H1 (cell line): ENCODE data around the gene HLA-A. TPM values are rescaled to one million over a fixed set of nuclear protein-coding genes. Genes with fewer than 3 reads are reported as not detected.
A peak's percentile ranks its signal among the peaks of the same experiment; 100 is the strongest.
"Not testable (repeated sequence)": the region's sequence is repeated elsewhere in the genome, so short reads cannot be mapped to it uniquely, and the experiment has no call there.

Experiments
- CTCF ChIA-PET: fragments of 300-600 bp; sonication (Branson Sonifier 250); formaldehyde crosslinking; loops from one replicate; lab custom pipeline; 2021; ENCODE audit not compliant: partially characterized antibody; lab: Charles Lee
- POLR2A ChIA-PET: fragments of 300-600 bp; sonication (Branson Sonifier 250); formaldehyde crosslinking; loops from one replicate; lab custom pipeline; 2021; ENCODE audit warnings: inconsistent platforms; ENCODE audit not compliant: partially characterized antibody; lab: Charles Lee
- DNase-seq, 2 experiments: peaks; one replicate each; pipeline versions ENCODE4 v3.0.0 to v3.0.0-alpha.2; 2010 to 2022; ENCODE audit warnings: low spot score in 2 of 2, low read depth in 1 of 2, mixed read lengths in 1 of 2
- FAIRE-seq: peaks from 2 replicates; lab custom pipeline; 2011; peaks lifted over from hg19 to GRCh38; lab: Jason Lieb, UNC
- H2AFZ ChIP-seq: 2 replicates; pipeline ENCODE4 v1.8.1; 2012; ENCODE audit warnings: low read length, inconsistent platforms
- H2AK5ac ChIP-seq: 2 replicates; pipeline ENCODE4 v1.6.1; 2013; ENCODE audit warnings: low read depth, low read length
- H2BK120ac ChIP-seq: replicated peaks from 2 replicates; pipeline ENCODE3; 2013; ENCODE audit warnings: low read depth, low read length, inconsistent platforms
- H2BK12ac ChIP-seq: 2 replicates; pipeline ENCODE4 v1.6.1; 2013; ENCODE audit warnings: low read depth, low read length
- H2BK15ac ChIP-seq: 2 replicates; pipeline ENCODE4 v1.6.1; 2013; ENCODE audit warnings: low read length
- H2BK20ac ChIP-seq: 2 replicates; pipeline ENCODE4 v1.6.1; 2013; ENCODE audit warnings: low read length
- H2BK5ac ChIP-seq: 2 replicates; pipeline ENCODE4 v1.6.1; 2013; ENCODE audit warnings: low read depth, low read length
- H3K14ac ChIP-seq: 2 replicates; pipeline ENCODE4 v1.6.1; 2013; ENCODE audit warnings: inconsistent platforms; ENCODE audit not compliant: insufficient read length
- H3K18ac ChIP-seq: 2 replicates; pipeline ENCODE4 v1.6.1; 2013; ENCODE audit warnings: low read length; ENCODE audit errors: extremely low read depth
- H3K23ac ChIP-seq: 2 replicates; pipeline ENCODE4 v1.6.1; 2013; ENCODE audit warnings: inconsistent platforms; ENCODE audit not compliant: insufficient read length
- H3K23me2 ChIP-seq: 2 replicates; pipeline ENCODE4 v1.6.1; 2013; ENCODE audit warnings: low read depth, low read length
- H3K27ac ChIP-seq: 2 replicates; pipeline ENCODE4 v1.6.1; 2011; ENCODE audit warnings: low read depth, low read length, inconsistent platforms
- H3K27me3 ChIP-seq, 4 experiments: replicated peaks in 1 of 4; 1 replicate in 1 of 4; 2 replicates in 3 of 4; pipeline versions ENCODE4 v1.6.1 to v1.8.1; 2011 to 2013; ENCODE audit warnings: low read length in 3 of 4, mild to moderate bottlenecking in 3 of 4, inconsistent platforms in 2 of 4, mixed read lengths in 2 of 4, moderate library complexity in 1 of 4; ENCODE audit not compliant: control insufficient read depth in 3 of 4, insufficient read depth in 3 of 4; ENCODE audit errors: extremely low read depth in 1 of 4
- H3K36me3 ChIP-seq, 4 experiments: 2 replicates each; pipeline versions ENCODE4 v1.6.1 to v1.8.1; 2011 to 2013; ENCODE audit warnings: mild to moderate bottlenecking in 4 of 4, low read length in 3 of 4, moderate library complexity in 2 of 4, control low read depth in 1 of 4, inconsistent platforms in 1 of 4; ENCODE audit not compliant: insufficient read depth in 4 of 4, control insufficient read depth in 2 of 4
- H3K4ac ChIP-seq: replicated peaks from 2 replicates; pipeline ENCODE3; 2013; ENCODE audit warnings: low read length, low read depth, mixed read lengths, inconsistent platforms; ENCODE audit not compliant: insufficient read length
- H3K4me1 ChIP-seq, 4 experiments: replicated peaks in 1 of 4; 1 replicate in 1 of 4; 2 replicates in 3 of 4; pipeline versions ENCODE4 v1.6.1 to v1.8.1; 2011 to 2013; ENCODE audit warnings: low read length in 3 of 4, inconsistent platforms in 2 of 4, mixed read lengths in 1 of 4; ENCODE audit not compliant: insufficient read depth in 4 of 4, control insufficient read depth in 3 of 4
- H3K4me2 ChIP-seq, 2 experiments: 2 replicates each; pipeline versions ENCODE4 v1.6.1 to v1.8.1; 2011 to 2013; ENCODE audit warnings: low read depth in 2 of 2, low read length in 2 of 2, control low read depth in 1 of 2, inconsistent platforms in 1 of 2, mild to moderate bottlenecking in 1 of 2; ENCODE audit not compliant: insufficient read depth in 1 of 2
- H3K4me3 ChIP-seq, 4 experiments: fragments of 200-600, 300-600 bp in 1 of 4; sonication (generic), shearing (Covaris generic), sonication (Bioruptor Twin) in 1 of 4; 2 replicates each; pipeline versions ENCODE4 v1.5.1 to v1.8.1; 2011 to 2016; ENCODE audit warnings: low read length in 4 of 4, low read depth in 3 of 4, control low read depth in 2 of 4, inconsistent platforms in 2 of 4, mild to moderate bottlenecking in 2 of 4, mixed read lengths in 1 of 4, moderate library complexity in 1 of 4; ENCODE audit not compliant: insufficient read depth in 2 of 4; ENCODE audit errors: extremely low read depth in 1 of 4
- H3K56ac ChIP-seq: replicated peaks from 2 replicates; pipeline ENCODE3; 2013; ENCODE audit warnings: low read depth, mild to moderate bottlenecking, mixed read lengths, low read length, inconsistent platforms; ENCODE audit not compliant: insufficient read length
- H3K79me1 ChIP-seq: 2 replicates; pipeline ENCODE4 v1.6.1; 2013; ENCODE audit warnings: low read depth, low read length, control low read depth
- H3K79me2 ChIP-seq, 2 experiments: 2 replicates each; pipeline versions ENCODE4 v1.6.1 to v1.8.1; 2012 to 2013; ENCODE audit warnings: low read length in 2 of 2, mild to moderate bottlenecking in 2 of 2, inconsistent platforms in 1 of 2; ENCODE audit not compliant: insufficient read depth in 2 of 2, control insufficient read depth in 1 of 2
- H3K9ac ChIP-seq, 4 experiments: replicated peaks in 1 of 4; 1 replicate in 1 of 4; 2 replicates in 3 of 4; pipeline versions ENCODE4 v1.6.1 to v1.8.1; 2011 to 2013; ENCODE audit warnings: low read depth in 3 of 4, low read length in 3 of 4, control low read depth in 2 of 4, mild to moderate bottlenecking in 2 of 4, moderate library complexity in 2 of 4, inconsistent platforms in 1 of 4; ENCODE audit errors: extremely low read depth in 1 of 4
- H3K9me3 ChIP-seq, 2 experiments: 2 replicates each; pipeline versions ENCODE4 v1.6.1 to v1.8.1; 2012 to 2013; ENCODE audit warnings: mild to moderate bottlenecking in 2 of 2, moderate library complexity in 2 of 2, control low read depth in 1 of 2, inconsistent platforms in 1 of 2, low read depth in 1 of 2, low read length in 1 of 2, mixed read lengths in 1 of 2; ENCODE audit not compliant: insufficient read depth in 2 of 2
- H4K20me1 ChIP-seq, 2 experiments: replicated peaks in 1 of 2; 2 replicates each; pipeline versions ENCODE3 to v1.8.1; 2011 to 2013; ENCODE audit warnings: inconsistent platforms in 2 of 2, low read length in 2 of 2, mild to moderate bottlenecking in 1 of 2; ENCODE audit not compliant: insufficient read depth in 2 of 2, control insufficient read depth in 1 of 2
- H4K5ac ChIP-seq: 2 replicates; pipeline ENCODE4 v1.6.1; 2013; ENCODE audit warnings: low read length, low read depth, mixed read lengths, inconsistent platforms; ENCODE audit not compliant: insufficient read length
- H4K8ac ChIP-seq: 2 replicates; pipeline ENCODE4 v1.8.0; 2013; ENCODE audit warnings: mild to moderate bottlenecking, moderate library complexity, low read length, inconsistent platforms; ENCODE audit not compliant: insufficient read depth; ENCODE audit errors: extremely low read depth
- H4K91ac ChIP-seq: replicated peaks from 2 replicates; pipeline ENCODE3; 2013; ENCODE audit warnings: low read length, mixed read lengths, inconsistent platforms; ENCODE audit not compliant: insufficient read length
- WGBS, 2 experiments: shearing (Covaris generic) in 1 of 2; methylation state at CpG; one replicate each; pipeline versions ENCODE4 v1.1.6 to v1.1.7; 2013 to 2015; ENCODE audit warnings: low lambda C conversion rate in 2 of 2, mixed read lengths in 2 of 2, inconsistent platforms in 1 of 2, low coverage in 1 of 2, missing lambda C conversion rate in 1 of 2; ENCODE audit not compliant: insufficient replicate concordance in 2 of 2, insufficient coverage in 1 of 2, insufficient read length in 1 of 2; ENCODE audit errors: extremely low coverage in 1 of 2, missing lambda C conversion rate in 1 of 2; 5-methylcytosine and 5-hydroxymethylcytosine counted together
- polyA plus RNA-seq, 7 experiments: library from polyadenylated mRNA; depleted of rRNA in 3 of 7; stranded (reverse) in 5 of 7; unstranded in 2 of 7; fragments of >200 nt in 5 of 7; fragments of 200-250 nt in 2 of 7; gene quantifications; 1 replicate in 5 of 7; 2 replicates in 1 of 7; 4 replicates in 1 of 7; pipeline versions ENCODE4 v1.2.1 to v1.2.3, GENCODE V29; 2011 to 2013; ENCODE audit warnings: missing spikeins in 2 of 7, mixed read lengths in 2 of 7
- total RNA-seq: library from RNA; stranded (reverse); fragmentation: NEBNext Ultra II Directional; extraction: Animal tissue kit (Norgen Biotek cat#: 25700); gene quantifications from 2 replicates; pipeline ENCODE4 v1.2.1, GENCODE V29; 2021

Gene HLA-A
- total and polyA plus RNA-seq, 2 of the 8 experiments (the other 6 are each of a cell fraction or from before 2014, with no cell fraction given), result 221 to 474 TPM

- H3K18ac ChIP-seq, DNase-seq: not testable (repeated sequence)
Measured at GRCh38 chr6:29963697-29964096, 21.4 kb downstream of the HLA-A start.

More at GRCh38 chr6:29963697-29964096, 21.4 kb downstream of the HLA-A start:
- not testable (repeated sequence) for H3K9ac ChIP-seq, H2BK12ac ChIP-seq, H3K79me2 ChIP-seq, H2BK15ac ChIP-seq, H3K14ac ChIP-seq, H3K27ac ChIP-seq, H2AFZ ChIP-seq, H3K23me2 ChIP-seq, H3K9me3 ChIP-seq, H2AK5ac ChIP-seq, FAIRE-seq, H3K79me1 ChIP-seq, H2BK20ac ChIP-seq, H3K27me3 ChIP-seq, H3K23ac ChIP-seq, H3K4me2 ChIP-seq, H2BK120ac ChIP-seq, H3K56ac ChIP-seq, H4K20me1 ChIP-seq, H4K8ac ChIP-seq, H4K5ac ChIP-seq, H3K36me3 ChIP-seq, H3K4ac ChIP-seq, H3K4me3 ChIP-seq, H4K91ac ChIP-seq
- Histone ChIP-seq H2BK5ac (peak overlapping the region; percentile 72; the same call in 1 of the 2 replicates), H3K4me1 (peaks cover 7 to 17% (median 13%) of the 10 kb centered on the region in 4 experiments)
- 71% methylated on average over 2 of the region's 2 CpGs; no CpG with 5 or more reads in 1 of the 2 experiments for WGBS, 2 experiments
- ChIA-PET POLR2A (interaction anchor here (0.6 to 1.3 kb wide), 3 partner anchors 11 to 18 kb away, joined by 3 read pairs; no protein-coding TSS in a partner anchor), CTCF (interaction anchor here (3.7 kb wide), 1 partner anchor 11 kb away, joined by 17 read pairs; no protein-coding TSS in a partner anchor)
